ENCODE data around the gene PTPRN2.

Gene PTPRN2

DNA sequence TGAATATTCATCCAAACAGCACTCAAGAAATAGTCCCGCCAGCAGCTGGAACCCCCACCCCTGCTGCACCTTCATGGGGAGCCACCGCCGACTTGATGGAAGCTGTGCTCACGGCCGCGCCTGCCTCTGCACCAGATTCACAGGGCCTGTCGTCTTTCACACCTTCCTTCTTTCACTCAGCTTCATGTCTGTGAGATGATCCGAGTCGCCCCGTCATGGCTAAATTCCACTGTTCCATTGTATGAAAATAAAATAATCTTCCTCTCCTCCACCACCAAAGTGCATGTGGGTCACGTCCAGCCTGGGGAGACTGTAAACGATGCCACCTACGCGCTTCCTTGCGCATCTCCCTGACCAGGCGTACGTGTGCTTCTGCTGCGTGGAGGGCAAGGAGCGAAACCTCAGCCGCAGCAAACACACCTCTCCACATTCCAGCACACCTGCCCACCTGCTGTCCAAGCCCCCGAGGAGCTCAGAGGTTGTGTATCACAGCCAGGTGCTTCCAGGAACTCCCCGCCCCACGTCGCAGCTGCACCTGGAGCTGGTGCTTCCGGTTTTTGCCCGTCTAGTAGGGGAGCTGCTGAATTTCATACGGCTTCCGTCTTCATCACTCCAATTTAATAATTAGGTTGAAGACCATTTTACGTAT, 137.0 kb downstream of the PTPRN2 start:
- FAIRE-seq: no peak
- TF ChIP-seq POLR2A (IDR thresholded peaks at IDR 0.05; ENCODE audit: low read depth, low read length): no peak
- DNase-seq (ENCODE audit: insufficient read length, low spot score): no peak

DNA sequence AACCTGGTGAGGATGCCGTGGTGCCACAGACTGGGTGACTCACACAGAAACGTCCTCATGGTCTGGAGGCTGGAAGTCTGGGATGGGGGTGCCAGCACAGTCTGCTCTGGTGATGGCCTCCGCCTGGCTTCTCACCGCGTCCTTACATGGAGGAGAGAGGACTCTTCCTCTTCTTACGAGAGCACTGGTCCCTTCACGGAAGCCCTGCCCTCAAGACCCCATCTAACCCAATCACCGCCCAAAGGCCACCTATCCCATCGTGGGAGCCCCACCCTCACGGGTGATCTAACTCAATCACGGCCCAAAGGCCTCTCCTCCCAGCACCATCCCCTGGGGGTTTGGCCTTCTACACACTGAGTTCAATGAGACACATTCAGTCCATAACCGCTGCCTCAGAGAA, 137.7 kb downstream of the PTPRN2 start:
- no peak for FAIRE-seq
- TF ChIP-seq POLR2A (IDR thresholded peaks at IDR 0.05; ENCODE audit: low read depth, low read length): no peak

DNA sequence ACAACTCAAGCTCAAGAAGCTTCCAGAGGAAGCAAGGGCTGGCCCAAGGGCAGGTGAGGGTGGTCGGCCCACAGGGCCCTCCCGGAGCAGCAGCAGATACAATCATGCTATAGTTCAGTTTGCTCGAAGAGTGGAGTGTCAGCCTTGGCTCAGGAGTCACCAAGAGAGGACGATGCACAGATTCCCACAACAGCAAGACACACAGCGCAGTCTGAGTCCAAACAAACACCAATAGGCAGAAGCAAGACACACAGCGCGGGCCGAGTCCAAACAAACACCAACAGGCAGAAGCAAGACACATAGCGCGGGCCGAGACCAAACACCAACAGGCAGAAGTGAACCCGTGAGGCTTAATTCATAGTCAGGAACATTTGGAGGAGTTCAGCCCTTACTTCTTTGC, 138.4 kb downstream of the PTPRN2 start:
- DNase-seq (ENCODE audit: insufficient read length, low spot score): no peak
- no peak for FAIRE-seq
- TF ChIP-seq POLR2A (IDR thresholded peaks at IDR 0.05; ENCODE audit: low read depth, low read length): no peak

More for the DNA sequence above, 137.7 kb downstream of the PTPRN2 start:
- no peak for DNase-seq (ENCODE audit: insufficient read length, low spot score)

DNA sequence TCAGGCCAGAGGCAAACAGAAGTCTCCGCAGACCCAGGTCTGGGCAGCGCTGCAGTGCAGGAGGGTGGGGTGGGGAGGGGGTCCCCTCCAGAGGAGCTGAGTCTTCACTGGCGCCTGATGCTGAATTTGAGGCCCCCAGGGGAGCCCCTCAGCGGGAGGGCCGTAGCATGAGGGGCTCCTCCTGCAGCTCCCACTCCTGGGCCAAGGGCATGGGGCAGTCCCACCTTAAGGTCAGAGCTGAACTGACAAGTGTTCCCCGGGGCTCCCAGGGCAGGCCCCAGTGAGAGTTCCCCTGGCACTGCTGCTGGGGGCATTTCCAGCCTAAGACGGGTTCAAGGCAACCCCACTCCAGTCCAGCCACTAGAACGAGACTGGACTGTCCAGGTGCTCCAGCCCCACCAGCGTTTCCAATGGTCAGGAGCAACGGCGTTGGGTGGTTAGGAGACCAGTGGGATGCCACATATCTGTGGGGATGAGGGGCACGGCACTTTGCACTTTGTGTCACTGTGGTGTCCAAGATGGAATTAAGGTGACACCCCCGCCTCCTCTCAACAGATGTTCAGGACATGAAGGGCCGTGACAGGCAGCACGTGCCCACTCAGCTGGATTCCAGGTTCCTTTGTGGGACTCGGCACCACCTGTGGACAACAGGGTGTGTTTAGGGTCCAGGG, 139.1 kb downstream of the PTPRN2 start:
- FAIRE-seq: no peak
- no peak for DNase-seq (ENCODE audit: insufficient read length, low spot score)
- TF ChIP-seq POLR2A (IDR thresholded peaks at IDR 0.05; ENCODE audit: low read depth, low read length): no peak

DNA sequence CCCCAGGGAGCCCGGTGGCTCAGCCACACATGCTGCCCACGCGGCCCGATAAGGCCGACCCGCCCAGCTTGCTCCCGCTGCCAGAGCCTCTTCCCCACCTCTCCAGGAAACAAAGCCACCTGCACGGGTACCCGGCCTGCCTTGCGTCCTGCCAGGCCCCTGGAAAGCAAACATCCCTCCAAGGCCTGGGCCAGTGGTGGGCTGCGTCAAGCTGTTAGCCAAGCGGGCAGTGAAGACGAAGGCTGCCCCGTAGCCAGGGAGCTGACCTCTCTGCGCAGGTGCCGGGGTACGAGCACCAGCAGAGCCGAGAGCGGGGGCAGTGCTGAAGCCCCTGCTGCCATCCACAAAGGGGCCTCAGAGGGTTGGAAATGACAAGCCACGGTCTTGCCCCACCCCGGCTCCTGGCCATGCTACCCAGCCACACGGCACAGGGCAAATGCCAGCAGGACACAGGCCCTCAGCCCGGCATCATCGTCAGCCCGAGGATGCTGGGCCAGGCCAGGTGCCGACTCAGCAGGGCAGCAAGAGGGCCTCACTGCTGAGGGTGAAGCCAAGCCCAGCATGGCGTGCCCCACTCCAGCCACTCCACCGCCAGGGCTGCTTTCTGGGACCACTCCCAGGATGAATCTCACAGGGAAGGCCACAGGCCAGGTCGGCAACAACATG, 140.0 kb downstream of the PTPRN2 start:
- no peak for FAIRE-seq
- no peak for DNase-seq (ENCODE audit: insufficient read length, low spot score)
- TF ChIP-seq POLR2A (IDR thresholded peaks at IDR 0.05; ENCODE audit: low read depth, low read length): no peak

DNA sequence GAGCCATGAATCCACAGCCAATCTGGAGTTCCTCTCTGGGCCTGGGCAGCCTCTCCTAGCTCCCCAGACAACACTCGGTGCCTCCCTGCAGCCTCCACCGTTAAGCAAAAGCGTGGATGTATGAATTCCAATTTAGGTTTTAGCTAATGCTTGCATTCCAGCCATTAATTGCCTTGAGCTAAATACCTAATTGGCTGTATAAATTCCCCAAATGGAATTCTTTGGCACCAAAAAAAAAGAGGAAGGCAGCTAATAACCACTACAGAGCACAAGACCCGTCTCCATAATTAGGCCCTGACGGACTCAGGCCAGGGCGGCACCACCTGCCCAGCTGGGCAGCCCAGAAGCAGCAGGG, 140.5 kb downstream of the PTPRN2 start:
- FAIRE-seq: no peak
- no peak for TF ChIP-seq POLR2A (IDR thresholded peaks at IDR 0.05; ENCODE audit: low read depth, low read length)
- DNase-seq (ENCODE audit: insufficient read length, low spot score): no peak

DNA sequence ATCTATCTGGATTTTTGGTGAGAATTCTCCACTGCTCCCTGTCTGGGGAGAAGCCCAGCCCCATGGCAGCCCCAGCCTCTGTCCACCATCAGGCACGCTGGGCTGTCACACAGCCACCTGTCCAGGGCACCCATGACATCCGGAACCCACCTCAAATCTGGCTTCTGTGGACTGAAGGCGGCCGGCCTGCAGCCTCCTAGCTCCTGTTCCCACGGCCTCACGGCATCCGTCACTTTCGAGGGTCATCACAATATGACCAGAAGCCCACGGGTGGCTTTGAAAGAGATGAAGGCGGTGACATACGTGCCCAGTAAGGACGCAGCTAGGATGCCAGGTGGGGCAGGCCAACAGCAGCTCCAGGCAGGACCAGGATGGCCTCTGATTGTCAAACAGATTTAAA, 140.9 kb downstream of the PTPRN2 start:
- no peak for DNase-seq (ENCODE audit: insufficient read length, low spot score)
- no peak for TF ChIP-seq POLR2A (IDR thresholded peaks at IDR 0.05; ENCODE audit: low read depth, low read length)

DNA sequence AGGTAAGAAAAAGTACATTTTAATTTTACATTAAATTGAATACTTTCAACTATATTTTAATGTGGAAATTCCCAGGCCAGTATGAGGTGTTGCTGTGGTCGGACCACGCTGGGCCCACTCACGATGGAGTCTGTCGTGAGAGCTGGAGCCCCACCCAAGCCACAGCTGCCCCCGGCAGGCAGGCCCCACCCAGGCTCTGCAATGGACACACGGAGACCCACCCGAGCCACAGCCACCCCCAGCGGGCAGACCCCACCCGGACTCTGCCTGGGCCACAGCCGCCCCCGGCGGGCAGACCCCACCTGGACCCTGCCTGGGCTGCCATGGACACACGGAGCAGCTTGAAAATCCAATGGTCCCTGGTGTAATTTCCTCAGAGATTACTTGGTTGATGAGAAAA, 141.3 kb downstream of the PTPRN2 start:
- no peak for TF ChIP-seq POLR2A (IDR thresholded peaks at IDR 0.05; ENCODE audit: low read depth, low read length)
- FAIRE-seq: no peak
- no peak for DNase-seq (ENCODE audit: insufficient read length, low spot score)

More for the DNA sequence above, 140.9 kb downstream of the PTPRN2 start:
- FAIRE-seq: no peak

DNA sequence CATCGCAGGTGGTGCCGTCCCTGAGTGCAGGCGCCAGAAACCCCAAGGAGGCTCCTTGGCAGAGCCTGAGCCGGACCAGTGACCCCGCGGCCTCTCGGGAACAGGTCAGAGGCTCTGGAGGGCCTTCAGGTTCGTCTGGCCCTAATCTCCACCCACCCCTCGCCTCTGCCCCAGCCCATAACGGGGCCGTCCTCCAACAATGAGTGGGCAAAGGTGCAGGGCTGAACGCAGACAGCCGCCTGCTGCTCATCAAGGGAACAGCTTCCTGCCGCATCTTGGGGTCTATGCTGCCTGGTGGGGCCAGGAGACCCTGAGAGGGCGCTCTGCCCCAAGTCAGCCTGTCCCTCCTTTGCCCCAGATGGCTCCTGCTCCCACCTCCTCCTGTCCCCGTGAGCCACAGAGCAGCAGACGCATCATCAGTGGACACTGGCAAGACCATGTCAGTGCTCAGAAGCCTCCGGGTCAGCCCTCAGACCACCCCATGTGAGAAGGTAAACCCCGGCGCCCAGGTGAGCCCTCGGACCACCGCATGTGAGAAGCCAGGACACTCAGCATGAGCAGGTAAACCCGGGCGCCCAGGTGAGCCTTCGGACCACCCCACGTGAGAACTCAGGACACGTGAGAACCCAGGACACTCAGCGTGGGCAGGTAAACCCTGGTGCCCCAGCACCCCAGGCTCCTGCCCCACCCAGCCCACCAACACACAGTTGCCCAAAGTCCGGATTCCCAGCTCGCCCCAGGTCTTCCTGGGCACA, 142.0 kb downstream of the PTPRN2 start:
- no peak for FAIRE-seq
- DNase-seq (ENCODE audit: insufficient read length, low spot score): no peak
- TF ChIP-seq POLR2A (IDR thresholded peaks at IDR 0.05; ENCODE audit: low read depth, low read length): no peak

DNA sequence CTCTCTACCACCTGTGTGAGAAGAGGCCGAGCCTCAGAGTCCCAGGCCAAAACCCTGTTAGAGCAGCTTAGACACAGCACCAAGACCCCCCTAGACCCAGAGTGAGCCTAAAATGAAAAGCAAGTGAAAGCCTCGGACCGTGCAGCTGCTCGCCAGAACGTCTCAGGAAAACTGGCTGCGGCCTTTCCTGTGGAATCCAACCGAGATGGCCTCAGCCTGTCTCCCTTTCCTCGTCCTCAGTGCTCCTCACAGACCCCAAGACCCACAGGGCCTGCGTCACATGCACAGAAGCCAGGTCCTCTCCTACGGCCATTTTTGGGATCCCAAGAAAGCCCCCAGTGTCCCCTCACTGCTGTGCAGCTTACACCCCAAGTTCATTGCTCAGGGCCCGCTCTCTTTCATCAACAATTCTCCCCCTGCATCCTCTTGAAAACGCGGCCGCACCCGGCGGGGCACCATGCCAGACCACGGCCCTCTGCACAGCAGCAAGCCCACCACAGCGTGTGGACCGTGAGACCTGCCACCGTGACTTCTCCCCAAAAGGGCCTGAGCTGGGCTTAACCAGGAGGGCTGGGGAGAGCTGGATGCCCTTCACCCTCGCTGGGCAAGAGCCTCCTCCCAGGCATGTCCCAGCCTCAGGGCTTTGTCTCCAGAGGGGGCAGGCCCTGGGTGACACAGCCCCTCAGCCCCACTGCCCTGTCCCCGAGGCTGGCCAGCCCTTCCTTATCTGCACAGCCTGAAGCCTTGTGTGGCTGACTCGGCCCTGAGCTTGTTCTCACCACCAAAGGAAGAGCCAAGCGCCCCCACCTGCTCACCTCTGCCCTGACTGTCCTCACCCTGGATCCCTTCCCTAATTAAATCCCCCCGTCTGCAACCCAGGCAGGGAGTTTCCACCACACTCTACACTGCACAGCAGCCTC, 142.9 kb downstream of the PTPRN2 start:
- no peak for DNase-seq (ENCODE audit: insufficient read length, low spot score)

DNA sequence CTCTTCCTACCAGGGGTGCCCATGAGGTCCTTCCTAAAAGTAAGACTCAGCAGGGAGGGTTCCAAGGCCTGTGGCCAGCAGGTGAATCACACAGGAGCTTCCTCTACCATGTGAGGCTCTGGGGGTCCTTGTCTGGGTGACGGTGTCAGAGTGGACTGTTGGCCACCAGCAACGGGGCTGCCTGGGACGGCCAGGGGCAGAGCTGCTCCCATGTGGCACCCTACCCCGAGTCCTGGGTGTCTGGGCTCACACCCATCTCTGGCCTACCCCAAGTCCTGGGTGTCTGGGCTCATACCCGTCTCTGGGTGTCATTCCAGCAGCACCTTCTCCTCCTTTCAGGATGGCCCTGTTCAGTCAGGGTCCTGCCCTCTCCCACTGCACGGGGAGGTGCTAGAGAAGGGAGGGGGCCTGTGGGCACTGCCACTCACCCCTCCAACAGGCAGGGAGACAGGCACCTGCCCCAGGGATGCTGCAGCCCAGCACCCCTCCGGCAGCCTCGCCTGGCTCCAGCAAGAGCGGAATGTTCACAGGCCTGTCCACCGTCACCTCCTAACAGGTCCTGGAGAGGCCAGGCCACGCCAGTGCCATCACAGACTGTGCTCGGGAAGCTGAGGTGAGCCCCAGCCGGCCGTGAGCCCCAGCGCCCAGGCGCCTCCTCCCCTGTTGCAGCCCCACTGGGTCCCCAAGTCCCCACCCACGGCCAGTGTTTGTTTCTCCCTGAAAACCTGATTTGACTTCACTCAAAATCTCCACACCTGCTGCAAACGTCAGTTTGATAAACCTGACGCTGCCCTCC, 143.7 kb downstream of the PTPRN2 start:
- DNase-seq (ENCODE audit: insufficient read length, low spot score): no peak
- no peak for FAIRE-seq
- TF ChIP-seq POLR2A (IDR thresholded peaks at IDR 0.05; ENCODE audit: low read depth, low read length): no peak

More for the DNA sequence above, 142.9 kb downstream of the PTPRN2 start:
- TF ChIP-seq POLR2A (IDR thresholded peaks at IDR 0.05; ENCODE audit: low read depth, low read length): no peak
- no peak for FAIRE-seq

DNA sequence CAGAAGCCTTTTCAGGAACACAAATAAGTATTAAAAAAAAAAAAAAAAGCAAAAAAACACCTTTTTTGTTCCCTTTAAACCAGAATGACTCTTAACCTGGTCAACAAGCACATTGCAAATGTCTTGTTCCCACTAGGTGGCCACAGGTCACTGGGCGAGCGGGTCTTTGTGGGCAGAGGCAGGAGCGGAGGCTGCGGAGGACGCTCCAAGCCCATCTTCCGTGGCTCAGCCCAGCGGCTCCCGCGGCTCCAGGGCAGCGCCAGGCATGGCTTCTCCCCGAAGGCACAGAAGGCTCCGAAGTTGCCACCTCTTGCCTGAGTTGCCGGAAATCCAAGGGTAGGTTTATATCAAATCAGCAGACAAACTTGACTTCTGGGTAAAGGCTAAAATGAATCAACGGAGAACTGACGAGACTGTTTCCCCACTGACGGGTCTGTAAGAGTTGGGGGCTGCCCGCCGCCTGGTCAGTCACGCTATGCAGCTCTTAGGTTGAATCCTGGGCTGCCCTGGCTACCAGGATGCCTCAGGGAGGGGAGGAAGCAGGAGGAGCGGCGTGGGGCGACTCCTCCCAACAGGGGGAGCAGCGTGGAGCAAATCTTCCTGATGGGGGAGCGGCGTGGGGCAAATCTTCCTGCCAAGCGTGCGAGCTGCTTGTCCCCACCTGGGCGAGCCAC, 144.5 kb downstream of the PTPRN2 start:
- no peak for FAIRE-seq
- no peak for DNase-seq (ENCODE audit: insufficient read length, low spot score)
- no peak for TF ChIP-seq POLR2A (IDR thresholded peaks at IDR 0.05; ENCODE audit: low read depth, low read length)
